H9 (cell line): ENCODE measurements around the gene RIPPLY1. TPM values are rescaled to one million over a fixed set of nuclear protein-coding genes. Genes with fewer than 3 reads are reported as not detected.

ENCODE experiments used
- DNase-seq: peaks from one replicate; pipeline ENCODE4 v3.0.0-alpha.2; 2017
- H2AFZ ChIP-seq: one replicate; pipeline ENCODE4 v1.6.1; 2013; ENCODE audit warnings: mild to moderate bottlenecking, low read length, control low read depth, moderate library complexity
- H2AK5ac ChIP-seq: 2 replicates; pipeline ENCODE4 v1.6.1; 2013; ENCODE audit warnings: low read length, control low read depth, mixed read lengths; ENCODE audit not compliant: insufficient read length
- H2BK120ac ChIP-seq: one replicate; pipeline ENCODE4 v1.6.1; 2013; ENCODE audit warnings: low read depth, mild to moderate bottlenecking, low read length, control low read depth, inconsistent platforms; ENCODE audit not compliant: poor library complexity, severe bottlenecking
- H2BK12ac ChIP-seq: 2 replicates; pipeline ENCODE4 v1.6.1; 2013; ENCODE audit warnings: low read length, control low read depth, mixed read lengths, low read depth; ENCODE audit not compliant: insufficient read length
- H2BK15ac ChIP-seq: 2 replicates; pipeline ENCODE4 v1.6.1; 2013; ENCODE audit warnings: low read depth, low read length, control low read depth
- H2BK20ac ChIP-seq: one replicate; pipeline ENCODE4 v1.6.1; 2013; ENCODE audit warnings: low read depth, mild to moderate bottlenecking, low read length, control low read depth, inconsistent platforms; ENCODE audit not compliant: poor library complexity, severe bottlenecking
- H2BK5ac ChIP-seq: 2 replicates; pipeline ENCODE4 v1.6.1; 2013; ENCODE audit warnings: low read length, control low read depth, mixed read lengths; ENCODE audit not compliant: insufficient read length
- H3K14ac ChIP-seq: 2 replicates; pipeline ENCODE4 v1.6.1; 2013; ENCODE audit warnings: low read length, control low read depth; ENCODE audit not compliant: insufficient read depth
- H3K18ac ChIP-seq: 2 replicates; pipeline ENCODE4 v1.6.1; 2013; ENCODE audit warnings: low read depth, mild to moderate bottlenecking, mixed read lengths, low read length, control low read depth; ENCODE audit not compliant: insufficient read length
- H3K23ac ChIP-seq: 2 replicates; pipeline ENCODE4 v1.6.1; 2013; ENCODE audit warnings: low read length, control low read depth, mixed read lengths, low read depth; ENCODE audit not compliant: insufficient read length
- H3K23me2 ChIP-seq: 2 replicates; pipeline ENCODE4 v1.6.1; 2013; ENCODE audit warnings: low read depth, mild to moderate bottlenecking, mixed read lengths, low read length, control low read depth; ENCODE audit not compliant: insufficient read length, poor library complexity, severe bottlenecking
- H3K27ac ChIP-seq: 2 replicates; pipeline ENCODE4 v1.5.1; 2013; ENCODE audit warnings: low read length, control low read depth, mixed read lengths, low read depth; ENCODE audit not compliant: insufficient read length
- H3K27me3 ChIP-seq: 2 replicates; pipeline ENCODE4 v1.6.1; 2013; ENCODE audit warnings: low read length, control low read depth, inconsistent platforms; ENCODE audit not compliant: insufficient read depth
- H3K4ac ChIP-seq: 2 replicates; pipeline ENCODE4 v1.6.1; 2013; ENCODE audit warnings: low read depth, mild to moderate bottlenecking, control low read depth, inconsistent platforms, low read length, moderate library complexity
- H3K4me1 ChIP-seq: 2 replicates; pipeline ENCODE4 v1.6.1; 2013; ENCODE audit warnings: low read length, control low read depth, inconsistent platforms; ENCODE audit not compliant: insufficient read depth
- H3K4me2 ChIP-seq: 2 replicates; pipeline ENCODE4 v1.6.1; 2013; ENCODE audit warnings: low read length, control low read depth, mixed read lengths; ENCODE audit not compliant: insufficient read length, insufficient read depth
- H3K56ac ChIP-seq: 2 replicates; pipeline ENCODE4 v1.6.1; 2013; ENCODE audit warnings: low read depth, mild to moderate bottlenecking, mixed read lengths, low read length, control low read depth; ENCODE audit not compliant: insufficient read length
- H3K79me1 ChIP-seq: 2 replicates; pipeline ENCODE4 v1.6.1; 2013; ENCODE audit warnings: low read depth, mild to moderate bottlenecking, moderate library complexity, low read length, control low read depth, inconsistent platforms; ENCODE audit not compliant: insufficient read depth, poor library complexity, severe bottlenecking
- H3K79me2 ChIP-seq: 2 replicates; pipeline ENCODE4 v1.6.1; 2013; ENCODE audit warnings: low read length, control low read depth, inconsistent platforms; ENCODE audit not compliant: insufficient read depth
- H3K9ac ChIP-seq: 2 replicates; pipeline ENCODE4 v1.6.1; 2013; ENCODE audit warnings: low read length, control low read depth, mixed read lengths; ENCODE audit not compliant: insufficient read length; ENCODE audit errors: extremely low read depth
- H3K9me3 ChIP-seq: one replicate; pipeline ENCODE4 v1.6.1; 2013; ENCODE audit warnings: low read depth, low read length, inconsistent platforms; ENCODE audit not compliant: control insufficient read depth
- H3T11ph ChIP-seq: one replicate; pipeline ENCODE4 v1.6.1; 2013; ENCODE audit warnings: mild to moderate bottlenecking, low read length, control low read depth, inconsistent platforms
- H4K20me1 ChIP-seq: one replicate; pipeline ENCODE4 v1.6.1; 2013; ENCODE audit not compliant: control insufficient read depth, insufficient read length, insufficient read depth
- H4K5ac ChIP-seq: 2 replicates; pipeline ENCODE4 v1.6.1; 2013; ENCODE audit warnings: low read depth, mild to moderate bottlenecking, mixed read lengths, low read length, control low read depth; ENCODE audit not compliant: insufficient read length
- H4K8ac ChIP-seq: replicated peaks from 2 replicates; pipeline ENCODE4 v1.6.1; 2013; ENCODE audit warnings: low read length, control low read depth, mixed read lengths, low read depth; ENCODE audit not compliant: insufficient read length
- H4K91ac ChIP-seq: 2 replicates; pipeline ENCODE4 v1.6.1; 2013; ENCODE audit warnings: low read depth, mild to moderate bottlenecking, moderate library complexity, mixed read lengths, low read length, control low read depth; ENCODE audit not compliant: insufficient read length
- H3K27ac Mint-ChIP-seq, 3 experiments: 2 replicates in 2 of 3; 3 replicates in 1 of 3; pipeline ENCODE4 v1.8.0; 2020 to 2021; ENCODE audit warnings: mixed read lengths in 3 of 3, mild to moderate bottlenecking in 1 of 3, moderate library complexity in 1 of 3
- H3K27me3 Mint-ChIP-seq: 2 replicates; pipeline ENCODE4 v1.8.0; 2021; ENCODE audit warnings: low read depth, mild to moderate bottlenecking, moderate library complexity, mixed read lengths
- H3K36me3 Mint-ChIP-seq, 3 experiments: 2 replicates in 2 of 3; 3 replicates in 1 of 3; pipeline ENCODE4 v1.8.0; 2020 to 2021; ENCODE audit warnings: low read depth in 3 of 3, mixed read lengths in 3 of 3; ENCODE audit not compliant: insufficient read depth in 1 of 3
- H3K4me1 Mint-ChIP-seq, 2 experiments: 2 replicates each; pipeline ENCODE4 v1.8.0; 2020; ENCODE audit warnings: mixed read lengths in 2 of 2
- H3K4me3 Mint-ChIP-seq, 2 experiments: 2 replicates in 1 of 2; 3 replicates in 1 of 2; pipeline ENCODE4 v1.8.0; 2020 to 2021; ENCODE audit warnings: mild to moderate bottlenecking in 2 of 2, mixed read lengths in 2 of 2, moderate library complexity in 1 of 2
- H3K9me3 Mint-ChIP-seq, 2 experiments: 2 replicates in 1 of 2; 3 replicates in 1 of 2; pipeline ENCODE4 v1.8.0; 2020; ENCODE audit warnings: mild to moderate bottlenecking in 2 of 2, mixed read lengths in 2 of 2, moderate library complexity in 1 of 2
- CTCF ChIP-seq: fragments of 200-600 bp; sonication (generic); conservative IDR thresholded peaks from 3 replicates; pipeline ENCODE4 v1.8.0; 2021; ENCODE audit warnings: antibody characterized with exemption, mild to moderate bottlenecking
- WGBS: extraction: QIAGEN DNeasy Blood & Tissue Kit; methylation state at CpG from one replicate; pipeline ENCODE4 v1.1.7; 2013; ENCODE audit warnings: missing lambda C conversion rate, low lambda C conversion rate, mixed read lengths; ENCODE audit not compliant: insufficient read length; ENCODE audit errors: extremely low coverage; 5-methylcytosine and 5-hydroxymethylcytosine counted together
- total RNA-seq: library from RNA; stranded (reverse); gene quantifications from 2 replicates; pipeline ENCODE4 v1.2.1, GENCODE V29; 2021

Gene RIPPLY1
- total RNA-seq, 1 experiment from 2014 or later: not detected

DNA sequence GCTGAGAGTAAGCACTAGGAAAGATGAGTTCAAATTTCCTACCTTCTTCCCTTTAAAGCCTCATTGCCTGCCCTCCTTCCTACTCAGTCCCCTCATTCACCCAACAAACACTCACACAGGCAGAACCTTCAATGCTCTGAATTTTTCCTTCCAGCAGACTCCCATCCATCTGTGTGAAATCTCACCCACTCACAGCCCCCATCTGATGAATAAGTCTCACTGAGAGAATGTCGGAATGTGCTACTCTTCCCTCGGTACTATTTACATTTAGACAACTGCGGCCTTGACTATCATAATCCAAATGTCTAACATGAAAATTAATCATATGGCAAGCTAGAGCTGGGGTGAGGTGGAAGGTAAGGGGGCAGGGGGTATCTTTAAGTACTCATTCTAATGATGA, 36.4 kb upstream of the RIPPLY1 start:
- Histone ChIP-seq H3K4me1 (no peaks in the 10 kb centered on the region), H4K20me1 (no peaks in the 10 kb centered on the region), H3K56ac (no peak overlapping the region), H4K5ac (no peak overlapping the region), H3K27ac (no peak overlapping the region), H3K79me1 (no peaks in the 10 kb centered on the region), H3K27me3 (no peaks in the 10 kb centered on the region), H2BK120ac (no peak overlapping the region), H3K4ac (no peak overlapping the region), H3K4me2 (no peak overlapping the region), H3K9me3 (peaks cover 5% of the 10 kb centered on the region), H2AFZ (no peak overlapping the region), H3K9ac (no peak overlapping the region), H3K18ac (no peak overlapping the region), H3T11ph (no peak overlapping the region), H3K79me2 (no peaks in the 10 kb centered on the region), H3K14ac (no peak overlapping the region), H3K23ac (no peak overlapping the region), H3K23me2 (no peaks in the 10 kb centered on the region), H4K91ac (no peak overlapping the region), H2AK5ac (no peak overlapping the region), H2BK12ac (no peak overlapping the region), H4K8ac (no peak overlapping the region), H2BK5ac (no peak overlapping the region), H2BK15ac (no peak overlapping the region), H2BK20ac (no peak overlapping the region)
- DNase-seq: no peak
- no peaks in the 10 kb centered on the region for H3K27me3 Mint-ChIP-seq
- no peak overlapping the region for H3K4me3 Mint-ChIP-seq
- peaks cover 0 to 12% (median 0%) of the 10 kb centered on the region in 3 experiments; a peak in 2 of 7 replicates for H3K36me3 Mint-ChIP-seq
- no peak overlapping the region for H3K27ac Mint-ChIP-seq
- peaks cover 0 to 7% of the 10 kb centered on the region in 2 experiments; a peak in 2 of 5 replicates for H3K9me3 Mint-ChIP-seq
- no peaks in the 10 kb centered on the region for H3K4me1 Mint-ChIP-seq
- no CpG with 5 or more reads among the region's 3 CpGs for WGBS
- no peak for TF ChIP-seq CTCF
